Measurements from ENCODE around the gene HSPB7. TPM values are rescaled to one million over a fixed set of nuclear protein-coding genes. Genes with fewer than 3 reads are reported as not detected.

HSPB7 gene
- total RNA-seq, 1 experiment from 2014 or later, result not detected

DNA sequence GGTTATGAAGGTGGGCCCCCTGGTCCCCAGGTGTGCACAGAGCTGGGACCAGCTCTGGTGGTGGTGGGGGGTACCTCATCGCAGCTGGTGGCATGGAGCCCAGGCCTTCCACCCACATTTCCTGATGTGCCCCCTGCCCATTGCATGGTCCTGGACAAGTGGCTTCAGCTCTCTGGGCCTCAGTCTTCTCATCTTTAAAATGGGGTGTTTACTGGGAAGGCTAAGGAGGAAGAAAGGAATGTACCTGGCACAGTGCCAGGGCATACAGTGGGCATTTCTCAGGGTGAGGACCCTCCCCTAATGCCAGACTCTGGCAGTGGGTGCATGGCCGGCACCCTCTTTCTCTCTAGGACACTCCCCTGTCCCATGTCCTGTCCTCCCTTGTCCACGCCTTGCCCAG lies 33.2 kb upstream of the HSPB7 start:
- Mint-ChIP-seq H3K4me1 (ENCODE audit: low read depth, unreplicated experiment) (no peaks in the 10 kb centered on the region), H3K9me3 (ENCODE audit: unreplicated experiment) (no peaks in the 10 kb centered on the region), H3K27ac (ENCODE audit: unreplicated experiment) (no peak overlapping the region), H3K36me3 (ENCODE audit: insufficient read depth, unreplicated experiment) (no peaks in the 10 kb centered on the region), H3K4me3 (ENCODE audit: unreplicated experiment) (no peak overlapping the region), H3K27me3 (ENCODE audit: insufficient read depth, unreplicated experiment) (no peaks in the 10 kb centered on the region)
- H3K27me3 ChIP-seq (replicated peaks; ENCODE audit: control insufficient read depth, insufficient read depth, low read length), result no peaks in the 10 kb centered on the region
- no peak overlapping the region for H3K4me3 ChIP-seq (ENCODE audit: low read depth, low read length)
- TF ChIP-seq, protein P1, sequence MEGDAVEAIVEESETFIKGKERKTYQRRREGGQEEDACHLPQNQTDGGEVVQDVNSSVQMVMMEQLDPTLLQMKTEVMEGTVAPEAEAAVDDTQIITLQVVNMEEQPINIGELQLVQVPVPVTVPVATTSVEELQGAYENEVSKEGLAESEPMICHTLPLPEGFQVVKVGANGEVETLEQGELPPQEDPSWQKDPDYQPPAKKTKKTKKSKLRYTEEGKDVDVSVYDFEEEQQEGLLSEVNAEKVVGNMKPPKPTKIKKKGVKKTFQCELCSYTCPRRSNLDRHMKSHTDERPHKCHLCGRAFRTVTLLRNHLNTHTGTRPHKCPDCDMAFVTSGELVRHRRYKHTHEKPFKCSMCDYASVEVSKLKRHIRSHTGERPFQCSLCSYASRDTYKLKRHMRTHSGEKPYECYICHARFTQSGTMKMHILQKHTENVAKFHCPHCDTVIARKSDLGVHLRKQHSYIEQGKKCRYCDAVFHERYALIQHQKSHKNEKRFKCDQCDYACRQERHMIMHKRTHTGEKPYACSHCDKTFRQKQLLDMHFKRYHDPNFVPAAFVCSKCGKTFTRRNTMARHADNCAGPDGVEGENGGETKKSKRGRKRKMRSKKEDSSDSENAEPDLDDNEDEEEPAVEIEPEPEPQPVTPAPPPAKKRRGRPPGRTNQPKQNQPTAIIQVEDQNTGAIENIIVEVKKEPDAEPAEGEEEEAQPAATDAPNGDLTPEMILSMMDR (IDR thresholded peaks at IDR 0.05; ENCODE audit: insufficient read depth in 1 of 2, low read depth in 1 of 2, low read length in 1 of 2, severe bottlenecking in 1 of 2, unreplicated experiment in 1 of 2), result no peak
- ChIA-PET POLR2A (no interaction called here), CTCF (no interaction called here)
- no TSS peak for BruUV-seq (replicated peaks)
- no peak for DNase-seq
- intact Hi-C loops (cut with micrococcal nuclease; ENCODE audit: unreplicated experiment), result no loop called here
- no peaks in the 10 kb centered on the region for H3K9me3 ChIP-seq
- H3K4me1 ChIP-seq, result no peaks in the 10 kb centered on the region
- no peaks in the 10 kb centered on the region for H3K36me3 ChIP-seq (ENCODE audit: control insufficient read depth, insufficient read depth, low read length)

DNA sequence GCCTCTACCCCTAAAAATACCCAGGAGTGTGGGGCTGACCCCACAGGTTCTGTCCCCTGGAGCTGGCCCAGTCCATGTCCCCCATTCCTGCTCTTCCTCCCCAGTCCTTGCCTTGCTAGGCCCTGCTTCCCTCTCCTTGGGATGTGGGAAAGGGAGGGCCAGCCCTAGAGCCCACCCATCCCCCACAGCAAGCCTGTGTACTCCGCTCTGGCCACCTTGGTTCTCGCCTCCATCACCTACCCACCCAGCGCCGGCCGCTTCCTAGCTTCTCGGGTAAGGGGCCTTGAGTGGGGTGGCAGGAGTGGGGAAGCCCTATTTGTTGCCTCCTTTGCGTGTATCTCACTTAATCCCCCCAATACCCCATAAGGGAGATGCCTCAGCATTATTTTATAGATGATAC lies 32.5 kb upstream of the HSPB7 start:
- no TSS peak for BruUV-seq (replicated peaks)
- no peaks in the 10 kb centered on the region for H3K36me3 Mint-ChIP-seq (ENCODE audit: insufficient read depth, unreplicated experiment)
- no peaks in the 10 kb centered on the region for H3K4me1 ChIP-seq
- H3K9me3 ChIP-seq, result no peaks in the 10 kb centered on the region
- DNase-seq, result no peak
- no peak overlapping the region for H3K4me3 Mint-ChIP-seq (ENCODE audit: unreplicated experiment)
- H3K4me1 Mint-ChIP-seq (ENCODE audit: low read depth, unreplicated experiment), result no peaks in the 10 kb centered on the region
- POLR2A ChIA-PET, result no interaction called here
- H3K4me3 ChIP-seq (ENCODE audit: low read depth, low read length), result no peak overlapping the region
- no peaks in the 10 kb centered on the region for H3K36me3 ChIP-seq (ENCODE audit: control insufficient read depth, insufficient read depth, low read length)
- H3K9me3 Mint-ChIP-seq (ENCODE audit: unreplicated experiment), result no peaks in the 10 kb centered on the region
- TF ChIP-seq, protein P1 (IDR thresholded peaks at IDR 0.05; ENCODE audit: insufficient read depth in 1 of 2, low read depth in 1 of 2, low read length in 1 of 2, severe bottlenecking in 1 of 2, unreplicated experiment in 1 of 2), result no peak
- no peak overlapping the region for H3K27ac Mint-ChIP-seq (ENCODE audit: unreplicated experiment)
- intact Hi-C loops (cut with micrococcal nuclease; ENCODE audit: unreplicated experiment), result no loop called here
- no peaks in the 10 kb centered on the region for H3K27me3 Mint-ChIP-seq (ENCODE audit: insufficient read depth, unreplicated experiment)
- H3K27me3 ChIP-seq (replicated peaks; ENCODE audit: control insufficient read depth, insufficient read depth, low read length), result no peaks in the 10 kb centered on the region
- CTCF ChIA-PET, result interaction anchor here (1.1 kb wide), 1 partner anchor 9 kb away, joined by 3 read pairs; no protein-coding TSS in a partner anchor

DNA sequence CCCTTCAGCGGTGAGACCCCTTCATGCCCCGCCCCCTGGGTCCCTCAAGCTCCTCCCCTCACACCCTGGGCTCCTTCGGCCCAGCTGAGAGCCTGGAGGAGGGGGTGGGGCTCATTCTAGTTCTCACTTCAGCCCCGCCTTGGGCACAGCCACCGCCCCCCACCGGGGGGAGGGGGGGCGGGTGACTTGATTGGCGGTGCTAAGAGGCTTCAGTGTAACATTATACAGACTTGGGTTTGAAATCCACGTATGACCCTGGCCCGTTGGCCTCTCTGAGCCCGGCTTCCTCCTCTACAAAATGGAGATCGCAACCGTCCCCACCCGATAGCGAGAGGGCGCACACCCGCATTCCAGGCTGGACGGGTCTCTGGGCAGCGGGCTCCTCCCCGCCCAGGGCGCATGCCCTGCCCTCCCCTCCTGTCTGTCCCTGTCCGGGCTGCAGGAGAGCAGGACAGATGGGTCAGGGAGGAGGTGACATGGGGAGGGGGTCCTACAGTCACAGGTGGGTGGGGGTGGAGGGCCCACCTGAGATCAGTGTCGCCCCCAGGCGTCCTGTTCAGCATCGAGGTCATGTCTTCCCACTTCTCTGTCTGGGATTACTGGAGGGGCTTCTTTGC lies 30.8 kb upstream of the HSPB7 start:
- Histone ChIP-seq H3K4me3 (ENCODE audit: low read depth, low read length) (no peak overlapping the region), H3K9me3 (no peaks in the 10 kb centered on the region), H3K4me1 (no peaks in the 10 kb centered on the region), H3K36me3 (ENCODE audit: control insufficient read depth, insufficient read depth, low read length) (no peaks in the 10 kb centered on the region), H3K27me3 (replicated peaks; ENCODE audit: control insufficient read depth, insufficient read depth, low read length) (no peaks in the 10 kb centered on the region)
- TF ChIP-seq, protein P1 (IDR thresholded peaks at IDR 0.05; ENCODE audit: insufficient read depth in 1 of 2, low read depth in 1 of 2, low read length in 1 of 2, severe bottlenecking in 1 of 2, unreplicated experiment in 1 of 2), result no peak
- Mint-ChIP-seq H3K27ac (ENCODE audit: unreplicated experiment) (no peak overlapping the region), H3K9me3 (ENCODE audit: unreplicated experiment) (no peaks in the 10 kb centered on the region), H3K36me3 (ENCODE audit: insufficient read depth, unreplicated experiment) (no peaks in the 10 kb centered on the region), H3K4me3 (ENCODE audit: unreplicated experiment) (no peak overlapping the region), H3K27me3 (ENCODE audit: insufficient read depth, unreplicated experiment) (no peaks in the 10 kb centered on the region), H3K4me1 (ENCODE audit: low read depth, unreplicated experiment) (no peaks in the 10 kb centered on the region)
- no peak for DNase-seq
- CTCF ChIA-PET, result no interaction called here
- BruUV-seq (replicated peaks), result no TSS peak
- intact Hi-C loops (cut with micrococcal nuclease; ENCODE audit: unreplicated experiment), result no loop called here
- POLR2A ChIA-PET, result no interaction called here
